Vagina (tissue), 2 donors: ENCODE results near the gene ZNF775. TPM values are rescaled to one million over a fixed set of nuclear protein-coding genes. Genes with fewer than 3 reads are reported as not detected.
A peak's percentile ranks its signal among the peaks of the same experiment; 100 is the strongest.

Source experiments
- DNase-seq, 2 donors: peaks; one replicate each; pipeline ENCODE4 v3.0.0-alpha.2; 2017; ENCODE audit errors: extremely low spot score in 2 of 2
- H3K27ac ChIP-seq: fragments of 200-600 bp; sonication (generic); one replicate; pipeline ENCODE4 v1.5.1; 2019
- H3K27me3 ChIP-seq: fragments of 200-600 bp; sonication (generic); one replicate; pipeline ENCODE4 v1.5.1; 2019
- H3K36me3 ChIP-seq, 2 donors: fragments of 200-600 bp; sonication (generic); one replicate each; pipeline ENCODE4 v1.5.1; 2017 to 2019
- H3K4me1 ChIP-seq: fragments of 200-600 bp; sonication (generic); one replicate; pipeline ENCODE4 v1.5.1; 2019
- H3K4me3 ChIP-seq, 2 donors: fragments of 200-600 bp; sonication (generic); 1 replicate in 1 of 2; 2 replicates in 1 of 2; pipeline ENCODE4 v1.5.1; 2016 to 2019
- H3K9me3 ChIP-seq: fragments of 200-600 bp; sonication (generic); one replicate; pipeline ENCODE4 v1.5.1; 2019
- CTCF ChIP-seq, 3 experiments: fragments of 450-650 bp in 2 of 3; fragments of 200-600 bp in 1 of 3; sonication (generic) in 1 of 3; IDR thresholded peaks; one replicate each; pipeline ENCODE4 v1.5.1; 2017 to 2019; ENCODE audit warnings: antibody characterized with exemption in 3 of 3, mild to moderate bottlenecking in 2 of 3, moderate library complexity in 2 of 3
- POLR2A ChIP-seq, 2 donors: fragments of 450-650 bp; IDR thresholded peaks; one replicate each; pipeline ENCODE4 v1.6.1; 2017; ENCODE audit warnings: antibody characterized with exemption in 2 of 2, mild to moderate bottlenecking in 2 of 2, moderate library complexity in 2 of 2
- POLR2AphosphoS5 ChIP-seq, 2 donors: sonication (generic); formaldehyde crosslinking; IDR thresholded peaks; one replicate each; pipeline ENCODE4 v1.9.0; 2017; ENCODE audit warnings: antibody characterized with exemption in 2 of 2, mild to moderate bottlenecking in 2 of 2, low read depth in 1 of 2; ENCODE audit not compliant: insufficient read depth in 1 of 2
- intact Hi-C: fragments of 100-400 bp; cut with DNase I; formaldehyde crosslinking; loops from one replicate; pipeline ENCODE4 v1.15.1; 2023
- total RNA-seq: library from RNA; depleted of rRNA; stranded (reverse); fragments of >200 nt; gene quantifications from one replicate; pipeline ENCODE4 v1.2.3, GENCODE V29; 2016

Gene ZNF775
- total RNA-seq, 1 donor from 2014 or later, result 4.4 TPM

- Histone ChIP-seq H3K36me3 (no peaks in the 10 kb centered on the region), H3K9me3 (no peaks in the 10 kb centered on the region), H3K4me3 (no peak overlapping the region), H3K27ac (no peak overlapping the region), H3K4me1 (peaks cover 9% of the 10 kb centered on the region), H3K27me3 (no peaks in the 10 kb centered on the region)
- no peak for DNase-seq
- TF ChIP-seq POLR2AphosphoS5 (IDR thresholded peaks at IDR 0.05; ENCODE audit: insufficient read depth in 1 of 2, low read depth in 1 of 2) (no peak), CTCF (IDR thresholded peaks at IDR 0.05) (no peak), POLR2A (IDR thresholded peaks at IDR 0.05) (no peak)
- intact Hi-C loops, result no loop called here
Measured at GRCh38 chr7:150363872-150364271, 15.3 kb upstream of the ZNF775 start.

- Histone ChIP-seq H3K4me3 (no peak overlapping the region), H3K4me1 (peaks cover 22% of the 10 kb centered on the region), H3K36me3 (no peaks in the 10 kb centered on the region), H3K27ac (no peak overlapping the region), H3K27me3 (no peaks in the 10 kb centered on the region), H3K9me3 (no peaks in the 10 kb centered on the region)
- TF ChIP-seq POLR2A (IDR thresholded peaks at IDR 0.05) (no peak), CTCF (IDR thresholded peaks at IDR 0.05) (no peak), POLR2AphosphoS5 (IDR thresholded peaks at IDR 0.05; ENCODE audit: insufficient read depth in 1 of 2, low read depth in 1 of 2) (no peak)
- no peak for DNase-seq
- intact Hi-C loops, result no loop called here
Measured at GRCh38 chr7:150365194-150365593, 13.9 kb upstream of the ZNF775 start.

- intact Hi-C loops, result no loop called here
- H3K9me3 ChIP-seq, result no peaks in the 10 kb centered on the region
- H3K4me3 ChIP-seq, result no peak overlapping the region
- H3K27ac ChIP-seq, result no peak overlapping the region
- DNase-seq, result no peak
- H3K27me3 ChIP-seq, result no peaks in the 10 kb centered on the region
- peaks cover 0 to under 1% of the 10 kb centered on the region in 2 donors for H3K36me3 ChIP-seq
- TF ChIP-seq POLR2AphosphoS5 (IDR thresholded peaks at IDR 0.05; ENCODE audit: insufficient read depth in 1 of 2, low read depth in 1 of 2) (no peak), POLR2A (IDR thresholded peaks at IDR 0.05) (no peak), CTCF (IDR thresholded peaks at IDR 0.05) (no peak)
- H3K4me1 ChIP-seq, result peaks cover 28% of the 10 kb centered on the region
Measured at GRCh38 chr7:150365673-150366398, 13.3 kb upstream of the ZNF775 start.

GRCh38 chr7:150367677-150368095 is 11.4 kb upstream of the ZNF775 start:
- no peak for DNase-seq
- intact Hi-C loops, result no loop called here
- Histone ChIP-seq H3K27ac (peak overlapping the region; percentile 94), H3K27me3 (no peaks in the 10 kb centered on the region), H3K4me1 (peaks cover 40% of the 10 kb centered on the region), H3K4me3 (peak overlapping the region; percentile 83 to 86), H3K9me3 (no peaks in the 10 kb centered on the region), H3K36me3 (peaks cover 0 to 19% of the 10 kb centered on the region in 2 donors)
- TF ChIP-seq POLR2AphosphoS5 (IDR thresholded peaks at IDR 0.05; ENCODE audit: insufficient read depth in 1 of 2, low read depth in 1 of 2), result peak in 1 of 2 donors; percentile 72
- no peak for TF ChIP-seq CTCF (IDR thresholded peaks at IDR 0.05)
